GM18526 (cell line): Measurements from ENCODE around the gene VGLL4.

Experiments used
- POLR2A ChIP-seq: IDR thresholded peaks from 3 replicates; pipeline ENCODE4 v1.6.1; 2011; ENCODE audit not compliant: insufficient read length; ENCODE audit errors: extremely low read depth

VGLL4 gene

GRCh38 chr3:11592445-11593298 is 51.0 kb downstream of the VGLL4 start:
- TF ChIP-seq POLR2A, result no peak

GRCh38 chr3:11591391-11592282 is 52.1 kb downstream of the VGLL4 start:
- no peak for TF ChIP-seq POLR2A

- TF ChIP-seq POLR2A, result no peak
Observed at GRCh38 chr3:11591002-11591355, 52.7 kb downstream of the VGLL4 start.

GRCh38 chr3:11589706-11590105 is 54.0 kb downstream of the VGLL4 start:
- TF ChIP-seq POLR2A, result no peak

- no peak for TF ChIP-seq POLR2A
Observed at GRCh38 chr3:11588755-11589154, 55.0 kb downstream of the VGLL4 start.

- TF ChIP-seq POLR2A, result no peak
Observed at GRCh38 chr3:11588338-11588737, 55.4 kb downstream of the VGLL4 start.

GRCh38 chr3:11587766-11588165 is 55.9 kb downstream of the VGLL4 start:
- no peak for TF ChIP-seq POLR2A

GRCh38 chr3:11584570-11584969 is 59.1 kb downstream of the VGLL4 start:
- no peak for TF ChIP-seq POLR2A

- TF ChIP-seq POLR2A, result no peak
Observed at GRCh38 chr3:11583638-11584046, 60.1 kb downstream of the VGLL4 start.

GRCh38 chr3:11583235-11583634 is 60.5 kb downstream of the VGLL4 start:
- no peak for TF ChIP-seq POLR2A

GRCh38 chr3:11582191-11582968 is 61.3 kb downstream of the VGLL4 start:
- no peak for TF ChIP-seq POLR2A

GRCh38 chr3:11581237-11582190 is 62.2 kb downstream of the VGLL4 start:
- no peak for TF ChIP-seq POLR2A

- no peak for TF ChIP-seq POLR2A
Observed at GRCh38 chr3:11580645-11581044, 63.1 kb downstream of the VGLL4 start.

GRCh38 chr3:11578169-11578568 is 65.5 kb downstream of the VGLL4 start:
- no peak for TF ChIP-seq POLR2A

- TF ChIP-seq POLR2A, result no peak
Observed at GRCh38 chr3:11576453-11576852, 67.3 kb downstream of the VGLL4 start.

- TF ChIP-seq POLR2A, result no peak
Observed at GRCh38 chr3:11575677-11576076, 68.0 kb downstream of the VGLL4 start.
